Activated naive CD8-positive, alpha-beta T cell treated with anti-CD3 and anti-CD28 coated beads for 36 hours (primary cell): ENCODE data around the gene ZNG1E. TPM values are rescaled to one million over a fixed set of nuclear protein-coding genes. Genes with fewer than 3 reads are reported as not detected.
"Not testable (repeated sequence)": the region's sequence is repeated elsewhere in the genome, so short reads cannot be mapped to it uniquely, and the experiment has no call there.

Experiments
- DNase-seq: peaks from one replicate; pipeline ENCODE4 v3.0.0; 2021
- H3K27ac Mint-ChIP-seq: one replicate; pipeline ENCODE4 v1.8.0; 2022; ENCODE audit warnings: mild to moderate bottlenecking, moderate library complexity, mixed read lengths
- H3K27me3 Mint-ChIP-seq: one replicate; pipeline ENCODE4 v1.8.0; 2022; ENCODE audit warnings: mild to moderate bottlenecking, mixed read lengths
- H3K36me3 Mint-ChIP-seq: one replicate; pipeline ENCODE4 v1.8.0; 2021; ENCODE audit warnings: mild to moderate bottlenecking, mixed read lengths
- H3K4me1 Mint-ChIP-seq: one replicate; pipeline ENCODE4 v1.8.0; 2021; ENCODE audit warnings: mixed read lengths
- H3K4me3 Mint-ChIP-seq: one replicate; pipeline ENCODE4 v1.8.0; 2022; ENCODE audit warnings: mild to moderate bottlenecking, moderate library complexity, mixed read lengths
- H3K9me3 Mint-ChIP-seq: one replicate; pipeline ENCODE4 v1.8.0; 2022; ENCODE audit warnings: mixed read lengths
- total RNA-seq, 2 experiments: library from RNA; stranded (reverse); gene quantifications; one replicate each; pipeline ENCODE4 v1.2.3, GENCODE V29; 2021

Gene ZNG1E
- total RNA-seq: 10 to 100 TPM; 46.3 to 55.1 TPM

GRCh38 chr9:65675589-65676021 lies at the start of gene ZNG1E:
TSS of gene ZNG1E (plus strand) at chr9:65675928. CDS start at chr9:65675977, 49 bp downstream.
- not testable (repeated sequence) for H3K36me3 Mint-ChIP-seq, H3K27me3 Mint-ChIP-seq
- peak; percentile 63 for DNase-seq

GRCh38 chr9:65673579-65673978 lies 2.1 kb upstream of the ZNG1E start:
- not testable (repeated sequence) for H3K27ac Mint-ChIP-seq, H3K4me3 Mint-ChIP-seq, H3K36me3 Mint-ChIP-seq, H3K27me3 Mint-ChIP-seq, DNase-seq, H3K9me3 Mint-ChIP-seq, H3K4me1 Mint-ChIP-seq

More at GRCh38 chr9:65675589-65676021, at the start of gene ZNG1E:
- H3K9me3 Mint-ChIP-seq, H3K4me1 Mint-ChIP-seq: not testable (repeated sequence)
- peak within 1 kb of the TSS; percentile 81 for H3K4me3 Mint-ChIP-seq
- H3K27ac Mint-ChIP-seq: peak within 1 kb of the TSS; percentile 82

GRCh38 chr9:65675018-65675417 lies 710 bp upstream of the ZNG1E start:
- not testable (repeated sequence) for DNase-seq, H3K9me3 Mint-ChIP-seq, H3K36me3 Mint-ChIP-seq, H3K27ac Mint-ChIP-seq, H3K4me1 Mint-ChIP-seq, H3K27me3 Mint-ChIP-seq
- peak overlapping the region; percentile 24 for H3K4me3 Mint-ChIP-seq

GRCh38 chr9:65676389-65676788 lies 661 bp downstream of the ZNG1E start:
- H3K27me3 Mint-ChIP-seq, H3K36me3 Mint-ChIP-seq, H3K9me3 Mint-ChIP-seq, H3K4me1 Mint-ChIP-seq: not testable (repeated sequence)
- peak overlapping the region; percentile 82 for H3K27ac Mint-ChIP-seq
- DNase-seq: peak; percentile 15
- H3K4me3 Mint-ChIP-seq: peak overlapping the region; percentile 81

- not testable (repeated sequence) for H3K4me1 Mint-ChIP-seq, H3K4me3 Mint-ChIP-seq, H3K36me3 Mint-ChIP-seq, H3K9me3 Mint-ChIP-seq, H3K27me3 Mint-ChIP-seq, DNase-seq, H3K27ac Mint-ChIP-seq
These were observed 2.8 kb downstream of the ZNG1E start for GRCh38 chr9:65678533-65678932.

GRCh38 chr9:65703550-65703949 lies 27.8 kb downstream of the ZNG1E start:
- not testable (repeated sequence) for H3K4me3 Mint-ChIP-seq, H3K27me3 Mint-ChIP-seq, H3K9me3 Mint-ChIP-seq, H3K36me3 Mint-ChIP-seq, DNase-seq, H3K4me1 Mint-ChIP-seq, H3K27ac Mint-ChIP-seq

- not testable (repeated sequence) for H3K27ac Mint-ChIP-seq, DNase-seq, H3K9me3 Mint-ChIP-seq, H3K27me3 Mint-ChIP-seq, H3K4me3 Mint-ChIP-seq, H3K36me3 Mint-ChIP-seq, H3K4me1 Mint-ChIP-seq
These were observed 38.7 kb downstream of the ZNG1E start for GRCh38 chr9:65714445-65714844.

GRCh38 chr9:65737096-65737564 lies 61.4 kb downstream of the ZNG1E start, which contains the start of gene FOXD4L4:
TSS of gene FOXD4L4 (plus strand) at chr9:65737146. CDS start at chr9:65737146, 0 bp downstream.
- not testable (repeated sequence) for H3K4me3 Mint-ChIP-seq, H3K4me1 Mint-ChIP-seq, H3K27ac Mint-ChIP-seq, DNase-seq, H3K36me3 Mint-ChIP-seq, H3K9me3 Mint-ChIP-seq
- H3K27me3 Mint-ChIP-seq: peaks cover 12% of the 10 kb centered on the region

- not testable (repeated sequence) for H3K36me3 Mint-ChIP-seq, DNase-seq, H3K4me1 Mint-ChIP-seq, H3K27ac Mint-ChIP-seq, H3K9me3 Mint-ChIP-seq, H3K4me3 Mint-ChIP-seq
- H3K27me3 Mint-ChIP-seq: peaks cover 12% of the 10 kb centered on the region
These were observed 62.4 kb downstream of the ZNG1E start for GRCh38 chr9:65738133-65738532.

Other genes with a start within 250 kb of the ZNG1E start
- under 1 TPM in 1 of 2 experiments, not detected in 1; 0.10 TPM for gene FOXD4L4, start 61.2 kb downstream of the ZNG1E start, total RNA-seq